A549 treated with DMSO at 1 μM for 4 hours (cell line): ENCODE data around the gene TBC1D10A. TPM values are rescaled to one million over a fixed set of nuclear protein-coding genes. Genes with fewer than 3 reads are reported as not detected.

ENCODE experiments used
- total RNA-seq: library from RNA; stranded (reverse); fragments of 200-300 nt; extraction: Qiagen RNA extraction; gene quantifications from 5 replicates; pipeline ENCODE4 v1.2.3, GENCODE V29; 2022; ENCODE audit warnings: low read depth

The TBC1D10A gene, protein sequence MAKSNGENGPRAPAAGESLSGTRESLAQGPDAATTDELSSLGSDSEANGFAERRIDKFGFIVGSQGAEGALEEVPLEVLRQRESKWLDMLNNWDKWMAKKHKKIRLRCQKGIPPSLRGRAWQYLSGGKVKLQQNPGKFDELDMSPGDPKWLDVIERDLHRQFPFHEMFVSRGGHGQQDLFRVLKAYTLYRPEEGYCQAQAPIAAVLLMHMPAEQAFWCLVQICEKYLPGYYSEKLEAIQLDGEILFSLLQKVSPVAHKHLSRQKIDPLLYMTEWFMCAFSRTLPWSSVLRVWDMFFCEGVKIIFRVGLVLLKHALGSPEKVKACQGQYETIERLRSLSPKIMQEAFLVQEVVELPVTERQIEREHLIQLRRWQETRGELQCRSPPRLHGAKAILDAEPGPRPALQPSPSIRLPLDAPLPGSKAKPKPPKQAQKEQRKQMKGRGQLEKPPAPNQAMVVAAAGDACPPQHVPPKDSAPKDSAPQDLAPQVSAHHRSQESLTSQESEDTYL
- total RNA-seq, result 9.7 to 12.7 TPM (median 12.2 TPM) in 5 replicates

GRCh38 chr22:30326706-30327362, at the start of gene TBC1D10A:
TSS of gene TBC1D10A (minus strand) at chr22:30326941. CDS start at chr22:30326881, 60 bp downstream.

GRCh38 chr22:30356449-30357235, 29.9 kb upstream of the TBC1D10A start, which contains the start of the genes CCDC157 and SF3A1:
TSS of gene CCDC157 (plus strand) at chr22:30357007. CDS start at chr22:30366001, 8,994 bp downstream.
TSS of gene SF3A1 (minus strand) at chr22:30356894. CDS start at chr22:30356792, 102 bp downstream.

GRCh38 chr22:30289141-30289979, 37.4 kb downstream of the TBC1D10A start, which contains the start of gene CASTOR1:
TSS of gene CASTOR1 (minus strand) at chr22:30289505. CDS start at chr22:30289497, 8 bp downstream.

GRCh38 chr22:30266445-30267381, 60.0 kb downstream of the TBC1D10A start, which contains the start of gene OSM:
TSS of gene OSM (minus strand) at chr22:30266851. CDS start at chr22:30266799, 52 bp downstream.

DNA sequence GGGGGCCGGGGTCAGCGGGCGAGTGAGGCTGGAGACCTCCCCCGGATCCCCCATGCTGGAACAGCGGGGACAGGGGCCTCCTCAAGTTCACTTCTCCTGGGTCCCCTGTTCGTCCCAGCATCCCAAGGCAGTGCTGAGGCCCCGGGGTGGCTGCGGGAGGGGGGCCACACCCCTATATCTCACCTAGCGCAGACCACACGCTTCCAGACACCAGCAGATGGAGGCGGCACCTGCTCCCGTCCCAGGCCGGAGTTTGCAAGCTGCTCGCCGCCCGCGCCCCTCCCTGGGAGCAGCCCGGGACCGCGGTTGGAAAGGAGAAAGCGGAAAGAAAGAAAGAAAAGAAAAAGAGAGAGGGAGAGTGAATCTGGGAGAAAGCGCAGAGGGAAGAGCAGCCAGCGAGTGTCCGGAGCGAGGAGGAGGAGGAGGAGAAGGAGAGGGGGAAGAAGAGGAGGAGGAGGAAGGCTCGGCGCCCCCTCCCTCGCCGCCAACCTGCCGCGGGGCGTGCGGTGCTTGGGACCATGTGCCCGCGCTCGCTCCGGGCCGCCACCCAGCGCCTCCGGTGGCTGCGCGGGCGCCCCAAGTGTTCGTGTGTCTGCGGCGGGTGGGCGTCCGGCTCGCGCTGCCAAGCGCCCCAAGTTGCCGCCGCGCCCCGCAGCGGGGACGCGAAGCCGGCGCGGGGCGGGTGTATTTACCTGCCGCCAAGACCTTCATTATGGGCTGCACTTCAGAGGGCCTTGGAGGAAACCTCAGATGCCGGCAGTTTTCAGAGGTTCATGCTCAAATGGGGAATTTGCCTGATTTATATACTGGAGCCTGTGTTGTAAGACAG, 80.5 kb downstream of the TBC1D10A start, which contains the start of gene LIF:
Gene LIF (minus strand): TSS at position 775 of the 829 bp plus-strand sequence. CDS start 64 bp downstream, at position 711.

Other genes with a start within 250 kb of the TBC1D10A start
- not detected in 5 replicates for gene HORMAD2, start 246.5 kb downstream of the TBC1D10A start, total RNA-seq
- gene LIF, start 80.2 kb downstream of the TBC1D10A start, total RNA-seq, result 31.4 to 46.6 TPM (median 42.4 TPM) in 5 replicates
- 0.08 TPM in 1 of 5 replicates, not detected in the others for gene OSM, start 60.1 kb downstream of the TBC1D10A start, total RNA-seq
- 4.1 to 8.6 TPM (median 7.3 TPM) in 5 replicates for gene CASTOR1, start 37.4 kb downstream of the TBC1D10A start, total RNA-seq
- gene SF3A1, start 30.0 kb upstream of the TBC1D10A start, total RNA-seq, result 45.2 to 72.3 TPM (median 62.8 TPM) in 5 replicates
- gene CCDC157, start 30.1 kb upstream of the TBC1D10A start, total RNA-seq, result 2.9 to 3.2 TPM (median 2.9 TPM) in 5 replicates
- 14.3 to 19.7 TPM (median 18.2 TPM) in 5 replicates for gene RNF215, start 60.5 kb upstream of the TBC1D10A start, total RNA-seq
- 23.3 to 34.1 TPM (median 27.1 TPM) in 5 replicates for gene SEC14L2, start 70.1 kb upstream of the TBC1D10A start, total RNA-seq
- gene MTFP1, start 98.8 kb upstream of the TBC1D10A start, total RNA-seq, result 64.2 to 71.0 TPM (median 67.7 TPM) in 5 replicates
- gene SEC14L3, start 145.1 kb upstream of the TBC1D10A start, total RNA-seq, result not detected in 5 replicates
- gene SEC14L4, start 178.8 kb upstream of the TBC1D10A start, total RNA-seq, result 4.8 to 6.2 TPM (median 5.5 TPM) in 5 replicates
- gene SEC14L6, start 219.8 kb upstream of the TBC1D10A start, total RNA-seq, result not detected in 5 replicates
- gene GAL3ST1, start 247.7 kb upstream of the TBC1D10A start, total RNA-seq, result 6.6 to 9.7 TPM (median 8.0 TPM) in 5 replicates